HG03045 (cell line): ENCODE data around the gene CDH4.

ENCODE experiments used
- ATAC-seq: cut with Tn5 transposase; IDR thresholded peaks from one replicate; pipeline ENCODE4 v1.9.1; 2021; ENCODE audit warnings: mild to moderate bottlenecking, moderate library complexity; ENCODE audit not compliant: unreplicated experiment

The CDH4 gene

DNA sequence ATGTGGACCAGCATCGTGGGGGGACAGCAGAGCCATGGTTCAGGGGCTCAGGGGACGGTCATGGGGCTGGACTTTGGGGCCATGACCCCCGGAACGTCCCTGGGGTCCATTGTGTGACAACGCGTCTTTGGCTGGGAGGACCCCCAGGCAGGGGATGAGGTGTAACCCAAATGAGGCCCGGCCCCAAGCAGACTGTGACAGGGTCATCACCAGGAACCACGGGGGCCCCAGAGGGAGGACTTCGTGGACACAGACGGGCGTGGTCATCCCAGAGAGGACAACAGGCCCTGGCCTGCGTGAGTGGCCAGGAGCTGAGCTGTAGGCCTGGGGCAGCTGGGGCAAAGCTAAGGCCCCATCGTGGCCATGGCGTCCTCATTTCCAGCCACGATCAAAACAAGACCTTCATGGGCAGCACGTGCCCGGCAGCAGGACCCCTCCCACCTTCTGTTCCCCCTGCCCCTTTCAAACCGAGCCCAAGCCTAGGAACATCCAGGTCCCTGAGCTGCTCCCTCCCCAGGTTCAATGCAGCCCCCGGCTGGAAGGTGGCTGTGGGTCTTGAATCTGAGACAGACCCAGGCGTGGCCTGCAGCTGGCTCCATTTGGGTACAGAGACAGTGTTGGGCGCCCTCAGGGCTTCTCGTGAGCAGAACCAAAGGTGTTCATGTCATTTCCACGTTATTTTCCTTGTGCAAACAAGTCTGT is 625.9 kb downstream of the CDH4 start:
- no peak for ATAC-seq

DNA sequence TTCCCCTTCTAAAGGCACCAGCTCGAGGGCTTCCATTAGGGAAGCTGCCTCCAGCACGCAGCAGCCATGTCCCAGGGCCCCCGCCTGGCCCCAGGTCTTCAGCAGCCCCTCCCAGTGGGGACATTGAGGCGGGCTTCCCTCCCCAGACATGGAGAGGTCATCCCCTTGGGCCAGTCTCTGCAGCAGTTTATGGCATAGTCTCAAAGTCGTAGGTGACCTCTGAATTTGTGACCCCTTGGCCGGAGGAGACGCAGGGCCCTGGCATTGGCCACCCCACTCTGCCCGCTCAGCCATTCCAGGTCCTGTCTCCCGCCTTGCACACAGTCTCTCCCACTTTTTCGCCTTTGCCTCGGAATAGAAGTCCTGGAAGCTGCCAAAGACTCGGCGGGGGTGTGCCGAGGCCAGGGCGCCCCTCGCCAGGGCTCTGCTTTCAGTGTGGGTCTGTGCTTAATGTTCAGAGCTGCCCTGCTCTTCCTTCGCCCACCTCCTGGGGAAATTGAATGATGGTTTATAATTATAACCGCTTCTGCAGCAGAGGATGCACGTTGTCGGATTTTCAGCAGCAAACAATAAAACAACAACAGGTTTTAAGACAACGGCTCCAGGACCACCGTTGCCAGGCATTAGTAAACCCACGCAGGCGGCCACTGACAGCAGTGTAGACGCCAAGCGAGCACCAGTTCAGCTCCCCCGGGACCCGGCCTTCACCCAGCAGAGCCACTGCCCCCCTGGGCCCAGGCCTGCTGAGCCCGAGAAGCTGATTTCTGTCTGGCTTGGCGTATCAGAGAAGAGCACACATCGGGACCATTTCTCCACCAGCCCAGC is 626.6 kb downstream of the CDH4 start:
- ATAC-seq: no peak

GRCh38 chr20:61879303-61879620 is 627.2 kb downstream of the CDH4 start:
- no peak for ATAC-seq

GRCh38 chr20:61879694-61880093 is 627.6 kb downstream of the CDH4 start:
- no peak for ATAC-seq

GRCh38 chr20:61880706-61881105 is 628.6 kb downstream of the CDH4 start:
- no peak for ATAC-seq

GRCh38 chr20:61881416-61881815 is 629.4 kb downstream of the CDH4 start:
- no peak for ATAC-seq

- no peak for ATAC-seq
These were observed 629.8 kb downstream of the CDH4 start for GRCh38 chr20:61881861-61882260.

DNA sequence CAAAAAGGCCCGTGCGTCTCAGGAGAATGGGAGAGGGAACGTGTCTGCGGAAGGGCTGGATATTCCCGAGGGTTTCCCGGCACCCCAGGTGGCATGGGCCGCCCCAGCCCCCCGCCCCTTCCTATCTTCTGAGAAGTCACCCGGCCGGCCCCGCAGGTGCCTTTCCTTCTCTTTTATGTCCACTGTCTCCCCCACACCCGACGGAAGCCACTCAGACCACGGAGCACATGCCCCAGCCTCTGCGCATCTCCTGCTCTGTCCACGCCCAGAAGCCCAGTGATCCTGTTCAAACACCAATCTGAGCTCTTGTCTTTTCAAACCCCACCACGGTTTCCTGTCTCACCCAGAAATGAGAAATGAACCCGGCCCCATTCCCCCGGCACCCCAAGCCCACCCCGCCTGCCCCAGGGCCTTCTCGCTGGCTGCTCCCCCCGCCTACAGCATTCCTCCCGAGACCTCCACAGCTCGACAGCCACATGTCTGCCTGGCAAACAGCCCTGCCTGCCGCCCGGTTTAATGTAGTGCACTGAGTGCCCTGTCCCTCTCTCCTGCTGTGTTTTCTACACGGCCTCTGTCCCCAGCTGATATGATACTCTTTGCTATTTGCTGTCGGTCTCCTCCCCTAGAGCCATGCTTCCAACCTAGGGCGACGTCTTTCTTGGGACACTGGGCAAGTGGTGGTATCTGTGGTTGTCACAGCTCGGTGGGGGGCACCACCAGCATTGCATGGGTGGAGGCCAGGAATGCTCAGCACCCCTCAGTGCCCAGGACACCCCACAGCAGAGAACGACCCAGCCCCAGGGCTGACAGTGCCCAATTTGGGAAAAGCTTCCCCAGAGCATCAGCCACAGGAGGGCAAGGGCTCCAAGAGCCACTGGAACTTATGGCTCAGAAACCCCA is 630.9 kb downstream of the CDH4 start:
- no peak for ATAC-seq

DNA sequence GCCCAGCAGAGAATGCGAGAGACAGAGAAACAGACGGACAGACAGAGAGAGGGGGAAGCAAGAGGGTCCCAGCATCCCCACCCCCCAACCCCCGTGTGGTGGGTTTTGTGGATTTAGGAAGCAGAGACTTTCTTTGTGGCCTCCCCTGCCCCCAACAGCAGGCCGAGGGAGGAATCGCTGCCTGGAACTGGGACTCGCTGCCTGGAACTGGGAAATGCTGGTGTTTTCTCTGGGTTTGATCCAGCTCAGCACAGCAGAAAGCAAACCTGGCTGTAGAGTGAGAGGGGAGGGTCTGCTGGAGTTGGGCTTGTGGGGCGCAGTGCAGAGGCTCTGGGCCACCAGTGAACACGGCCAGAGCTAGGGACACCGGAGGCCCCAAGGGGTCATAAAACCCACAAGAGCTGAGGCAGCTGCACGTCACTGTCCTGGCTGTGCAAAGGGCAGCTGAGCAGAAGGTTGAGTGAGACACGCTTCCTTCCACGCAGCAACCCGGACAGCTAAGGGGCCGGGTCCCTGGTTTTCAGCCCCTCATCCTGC is 631.9 kb downstream of the CDH4 start:
- no peak for ATAC-seq

DNA sequence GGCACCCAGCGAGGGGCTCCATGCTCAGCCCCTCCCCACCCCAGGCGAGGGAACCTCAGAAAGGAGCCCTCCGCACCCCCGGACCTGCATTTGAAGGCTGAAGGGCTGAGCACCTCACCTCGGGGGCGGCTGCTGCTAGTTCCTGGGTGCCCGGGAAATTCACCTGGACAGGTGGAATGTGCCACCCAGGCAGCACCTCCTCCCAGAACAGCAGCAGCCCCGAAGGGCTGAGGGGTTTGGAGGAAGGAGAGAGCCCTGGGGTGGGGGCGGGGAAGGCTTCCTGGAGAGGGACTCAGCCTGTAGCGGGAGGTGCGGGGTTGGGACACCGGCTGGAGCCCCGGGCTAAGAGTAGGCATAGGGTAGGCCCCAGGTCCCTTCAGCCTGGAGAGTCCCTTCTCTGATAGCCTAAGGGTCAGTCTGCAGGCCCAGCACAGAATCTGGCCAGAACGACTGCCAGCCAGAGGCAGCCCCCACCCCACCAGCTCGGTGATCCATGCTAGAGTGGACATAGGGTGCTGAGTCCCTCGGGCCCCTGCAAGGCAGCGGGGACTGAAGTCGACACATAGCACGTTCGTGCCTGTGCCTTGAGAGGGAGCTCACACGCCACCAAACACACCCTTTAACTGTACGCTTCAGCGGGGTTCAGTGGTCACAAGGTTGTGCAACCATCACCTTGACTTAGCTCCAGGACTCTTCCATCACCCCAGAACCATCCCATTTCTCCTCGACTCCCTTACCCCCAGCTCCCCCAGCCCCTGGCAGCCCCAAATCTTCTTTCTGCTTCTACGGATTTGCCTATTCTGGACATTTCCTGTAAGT is 632.7 kb downstream of the CDH4 start:
- no peak for ATAC-seq

DNA sequence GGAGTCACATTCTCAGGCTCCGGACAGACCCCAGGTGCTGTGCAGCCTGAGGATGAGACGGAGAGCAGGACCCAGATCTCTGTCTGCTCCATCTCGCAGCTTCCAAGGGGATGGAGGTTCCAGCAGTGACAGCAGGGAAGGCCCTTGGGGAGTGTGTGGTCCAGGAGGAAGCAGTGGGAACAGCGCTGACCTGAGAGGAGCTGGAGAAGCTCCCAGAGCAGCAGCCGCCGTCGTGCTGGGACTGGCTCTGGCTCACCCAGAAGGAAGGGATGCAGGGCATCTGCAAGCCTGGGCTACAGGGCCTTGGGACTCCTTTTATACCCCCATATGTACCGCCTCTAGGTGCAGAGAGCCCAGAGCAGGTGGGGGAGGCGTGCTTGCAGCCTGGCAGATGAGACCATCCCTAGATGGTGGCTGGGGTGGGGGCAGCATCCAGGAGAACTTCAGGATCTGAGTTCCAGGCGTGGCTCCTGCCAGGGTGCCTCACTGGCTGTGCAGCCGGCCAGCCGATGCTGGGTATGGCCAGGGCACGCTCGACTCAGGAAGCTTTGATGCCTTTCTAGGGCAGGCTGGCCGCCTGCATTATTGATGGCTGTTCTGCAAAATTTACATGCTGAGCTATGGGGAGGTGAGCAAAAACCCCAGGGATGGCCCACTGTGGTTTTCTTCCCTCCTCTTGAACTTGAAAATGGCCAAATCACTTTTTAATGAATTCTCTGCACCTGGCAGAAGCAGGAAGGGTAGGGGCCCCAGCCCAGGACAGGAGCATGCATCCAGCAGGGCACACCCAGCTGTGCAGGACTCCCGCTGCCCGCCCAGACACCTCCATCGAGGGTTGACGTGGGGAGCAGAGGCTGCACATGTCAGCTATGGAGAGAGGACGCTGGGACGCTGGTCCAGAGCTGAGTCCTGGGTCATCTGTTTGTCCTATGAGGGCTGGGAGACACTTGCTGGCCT is 634.0 kb downstream of the CDH4 start:
- no peak for ATAC-seq

DNA sequence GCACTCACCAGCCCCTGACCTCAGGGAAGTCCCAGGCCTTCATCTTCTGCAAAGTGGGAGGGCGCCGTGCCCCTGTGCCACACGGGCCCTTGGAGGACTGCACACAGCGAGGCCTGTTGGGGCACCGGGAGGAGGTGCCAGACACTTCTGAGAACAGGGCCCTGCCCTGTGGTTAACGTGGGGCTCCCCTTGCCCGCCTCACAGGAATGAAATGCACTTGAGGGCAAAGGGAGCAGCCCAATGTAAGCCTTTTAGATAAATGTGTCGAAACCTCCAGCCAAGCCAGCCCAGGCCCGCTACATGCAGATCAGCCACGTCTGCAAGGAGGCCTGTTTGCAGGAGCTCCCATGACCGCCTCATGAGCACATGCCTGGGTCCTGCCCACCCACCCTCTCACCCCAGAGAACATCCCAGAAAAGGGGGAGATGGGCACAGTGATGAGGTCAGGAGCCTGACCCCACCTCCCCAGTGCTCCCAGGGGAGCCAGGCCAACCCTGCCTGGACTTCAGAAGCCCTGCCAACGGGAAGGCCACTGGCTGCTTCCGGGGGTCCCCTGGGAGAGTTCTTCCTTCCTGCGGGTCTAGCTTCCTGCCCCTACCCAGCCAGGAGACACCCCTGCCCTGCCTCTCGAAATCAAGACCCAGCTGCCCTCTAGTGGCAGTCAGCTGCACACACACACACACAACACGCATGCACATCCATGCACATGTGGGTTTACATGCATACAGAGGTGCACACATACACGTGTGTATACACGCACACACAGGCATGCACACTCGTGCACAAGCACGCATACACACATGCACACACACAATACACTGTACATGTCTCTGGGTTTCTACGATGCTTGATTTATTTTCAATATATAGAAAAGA is 634.9 kb downstream of the CDH4 start:
- ATAC-seq: no peak

- no peak for ATAC-seq
These were observed 635.6 kb downstream of the CDH4 start for GRCh38 chr20:61887596-61888093.

- no peak for ATAC-seq
These were observed 636.2 kb downstream of the CDH4 start for GRCh38 chr20:61888101-61888865.

DNA sequence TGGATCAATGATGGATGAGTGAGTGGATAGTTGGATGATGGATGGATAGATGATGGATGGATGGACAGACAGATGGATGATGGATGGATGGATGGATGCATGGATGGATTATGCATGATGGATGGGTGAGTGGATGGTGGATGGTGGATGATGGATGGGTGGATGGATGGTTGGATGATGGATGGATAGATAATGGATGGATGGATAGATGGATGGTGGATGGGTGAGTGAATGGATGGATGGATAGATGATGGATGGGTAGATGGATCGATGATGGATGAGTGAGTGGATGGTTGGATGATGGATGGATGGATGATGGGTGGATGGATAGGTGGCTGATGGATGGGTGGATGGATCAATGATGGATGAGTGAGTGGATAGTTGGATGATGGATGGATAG is 637.6 kb downstream of the CDH4 start:
- ATAC-seq: no peak

DNA sequence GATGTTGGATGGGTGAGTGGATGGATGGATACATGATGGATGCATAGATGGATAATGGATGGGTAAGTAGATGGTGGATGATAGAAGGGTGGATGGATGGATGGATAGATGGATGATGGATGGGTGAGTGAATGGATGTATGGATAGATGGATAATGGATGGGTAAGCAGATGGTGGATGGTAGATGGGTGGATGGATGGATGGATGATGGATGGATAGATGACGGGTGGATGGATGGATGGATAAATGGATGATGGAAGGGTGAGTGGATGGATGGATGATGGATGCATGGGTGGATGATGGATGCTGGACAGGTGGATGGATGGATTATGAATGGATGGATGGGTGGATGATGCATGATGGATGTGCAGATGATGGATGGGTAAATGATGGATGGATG is 638.1 kb downstream of the CDH4 start:
- ATAC-seq: no peak

DNA sequence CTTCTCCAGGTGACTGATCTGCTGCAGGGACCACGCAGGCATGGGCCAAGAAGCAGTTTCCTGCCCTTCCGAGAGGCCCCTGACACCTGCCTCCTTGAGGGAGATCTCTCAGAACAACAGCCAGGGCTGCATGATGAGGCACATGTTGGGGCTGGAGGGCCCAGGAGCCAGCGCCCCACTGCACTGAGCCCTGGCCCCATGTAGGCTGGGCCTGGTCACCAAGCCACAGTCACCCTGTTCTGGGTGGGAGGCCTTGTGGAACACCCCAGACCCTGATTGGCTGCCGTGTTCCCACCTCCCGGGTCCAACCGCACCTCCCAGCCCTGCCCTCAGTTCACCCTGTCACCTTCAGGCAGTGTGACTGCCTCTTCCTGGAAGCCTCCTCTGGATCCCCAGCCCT is 639.4 kb downstream of the CDH4 start:
- ATAC-seq: no peak
